Keratinocyte (primary cell): Measurements from ENCODE around the gene PIGU.

Experiments
- CTCF ChIP-seq, 3 experiments: IDR thresholded peaks in 1 of 3; conservative IDR thresholded peaks in 1 of 3; optimal IDR thresholded peaks in 1 of 3; 2 replicates in 2 of 3; 3 replicates in 1 of 3; pipeline versions ENCODE3 to v1.5.1; 2011; ENCODE audit warnings: low read length in 3 of 3, mild to moderate bottlenecking in 3 of 3, moderate library complexity in 2 of 3, control low read depth in 1 of 3, inconsistent platforms in 1 of 3; ENCODE audit not compliant: insufficient read depth in 2 of 3; ENCODE audit errors: extremely low read depth in 1 of 3
- EZH2 ChIP-seq: IDR thresholded peaks from one replicate; pipeline ENCODE4 v1.6.1; 2012; ENCODE audit warnings: inconsistent platforms, mild to moderate bottlenecking, low read length, moderate library complexity

- no peak for TF ChIP-seq CTCF (optimal IDR thresholded peaks at IDR 0.05 in 1 of 3, IDR thresholded peaks at IDR 0.05 in 1 of 3, conservative IDR thresholded peaks at IDR 0.05 in 1 of 3; ENCODE audit: extremely low read depth in 1 of 3, insufficient read depth in 2 of 3, low read length in 3 of 3)
- TF ChIP-seq EZH2: no peak
Measured at GRCh38 chr20:34669094-34669493, 7.8 kb downstream of the PIGU start.
